ENCODE measurements around the gene CHST11. TPM values are rescaled to one million over a fixed set of nuclear protein-coding genes. Genes with fewer than 3 reads are reported as not detected.

The CHST11 gene
- total RNA-seq, 1 experiment from 2014 or later, result 1.1 TPM

GRCh38 chr12:104486943-104487819, 30.4 kb downstream of the CHST11 start:
- H3K27ac Mint-ChIP-seq (ENCODE audit: unreplicated experiment), result no peak overlapping the region
- TF ChIP-seq, protein P1, sequence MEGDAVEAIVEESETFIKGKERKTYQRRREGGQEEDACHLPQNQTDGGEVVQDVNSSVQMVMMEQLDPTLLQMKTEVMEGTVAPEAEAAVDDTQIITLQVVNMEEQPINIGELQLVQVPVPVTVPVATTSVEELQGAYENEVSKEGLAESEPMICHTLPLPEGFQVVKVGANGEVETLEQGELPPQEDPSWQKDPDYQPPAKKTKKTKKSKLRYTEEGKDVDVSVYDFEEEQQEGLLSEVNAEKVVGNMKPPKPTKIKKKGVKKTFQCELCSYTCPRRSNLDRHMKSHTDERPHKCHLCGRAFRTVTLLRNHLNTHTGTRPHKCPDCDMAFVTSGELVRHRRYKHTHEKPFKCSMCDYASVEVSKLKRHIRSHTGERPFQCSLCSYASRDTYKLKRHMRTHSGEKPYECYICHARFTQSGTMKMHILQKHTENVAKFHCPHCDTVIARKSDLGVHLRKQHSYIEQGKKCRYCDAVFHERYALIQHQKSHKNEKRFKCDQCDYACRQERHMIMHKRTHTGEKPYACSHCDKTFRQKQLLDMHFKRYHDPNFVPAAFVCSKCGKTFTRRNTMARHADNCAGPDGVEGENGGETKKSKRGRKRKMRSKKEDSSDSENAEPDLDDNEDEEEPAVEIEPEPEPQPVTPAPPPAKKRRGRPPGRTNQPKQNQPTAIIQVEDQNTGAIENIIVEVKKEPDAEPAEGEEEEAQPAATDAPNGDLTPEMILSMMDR (IDR thresholded peaks at IDR 0.05; ENCODE audit: unreplicated experiment), result no peak
- no TSS peak for BruUV-seq (replicated peaks)
- CTCF ChIA-PET, result interaction anchor here (0.7 kb wide), 1 partner anchor 290 kb away, joined by 5 read pairs; no protein-coding TSS in a partner anchor
- DNase-seq, result no peak
- intact Hi-C loops (cut with micrococcal nuclease; ENCODE audit: unreplicated experiment), result no loop called here
- no peaks in the 10 kb centered on the region for H3K9me3 Mint-ChIP-seq (ENCODE audit: low read depth, unreplicated experiment)
- no peaks in the 10 kb centered on the region for H3K36me3 Mint-ChIP-seq (ENCODE audit: insufficient read depth, unreplicated experiment)
- H3K4me3 Mint-ChIP-seq (ENCODE audit: low read depth, unreplicated experiment), result no peak overlapping the region
- H3K4me1 Mint-ChIP-seq (ENCODE audit: low read depth, unreplicated experiment), result peaks cover 9% of the 10 kb centered on the region
- peaks cover 52% of the 10 kb centered on the region for H3K27me3 Mint-ChIP-seq (ENCODE audit: unreplicated experiment)

GRCh38 chr12:104488374-104488773, 31.6 kb downstream of the CHST11 start:
- H3K27me3 Mint-ChIP-seq (ENCODE audit: unreplicated experiment), result peaks cover 55% of the 10 kb centered on the region
- no peak for DNase-seq
- no peaks in the 10 kb centered on the region for H3K9me3 Mint-ChIP-seq (ENCODE audit: low read depth, unreplicated experiment)
- no peak overlapping the region for H3K4me3 Mint-ChIP-seq (ENCODE audit: low read depth, unreplicated experiment)
- BruUV-seq (replicated peaks), result no TSS peak
- peaks cover 9% of the 10 kb centered on the region for H3K4me1 Mint-ChIP-seq (ENCODE audit: low read depth, unreplicated experiment)
- CTCF ChIA-PET, result interaction anchor here (0.7 kb wide), 1 partner anchor 289 kb away, joined by 5 read pairs; no protein-coding TSS in a partner anchor
- H3K36me3 Mint-ChIP-seq (ENCODE audit: insufficient read depth, unreplicated experiment), result no peaks in the 10 kb centered on the region
- TF ChIP-seq, protein P1 (IDR thresholded peaks at IDR 0.05; ENCODE audit: unreplicated experiment), result no peak
- H3K27ac Mint-ChIP-seq (ENCODE audit: unreplicated experiment), result no peak overlapping the region
- intact Hi-C loops (cut with micrococcal nuclease; ENCODE audit: unreplicated experiment), result no loop called here

DNA sequence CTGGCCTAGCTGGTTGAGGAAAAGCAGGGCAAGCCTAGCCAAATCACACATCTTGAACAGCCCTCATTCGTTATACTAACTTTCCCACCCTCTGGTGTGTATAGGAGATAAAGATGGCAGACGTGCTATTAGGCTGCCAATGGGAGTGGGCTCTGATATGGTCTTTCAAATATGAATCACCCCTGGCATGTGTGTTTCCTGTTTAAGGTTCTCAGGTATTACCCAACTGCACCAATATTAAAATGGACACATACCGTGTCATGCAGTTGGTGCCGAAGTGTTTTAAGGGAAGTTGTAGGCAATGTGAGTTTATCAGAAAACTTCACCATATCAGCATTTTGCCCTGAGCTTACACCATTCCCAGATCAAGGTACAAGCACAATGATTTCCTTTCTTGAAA, 33.4 kb downstream of the CHST11 start:
- BruUV-seq (replicated peaks), result no TSS peak
- TF ChIP-seq, protein P1 (IDR thresholded peaks at IDR 0.05; ENCODE audit: unreplicated experiment), result no peak
- Mint-ChIP-seq H3K36me3 (ENCODE audit: insufficient read depth, unreplicated experiment) (no peaks in the 10 kb centered on the region), H3K27ac (ENCODE audit: unreplicated experiment) (no peak overlapping the region), H3K27me3 (ENCODE audit: unreplicated experiment) (peaks cover 45% of the 10 kb centered on the region), H3K9me3 (ENCODE audit: low read depth, unreplicated experiment) (no peaks in the 10 kb centered on the region), H3K4me1 (ENCODE audit: low read depth, unreplicated experiment) (peaks cover 9% of the 10 kb centered on the region), H3K4me3 (ENCODE audit: low read depth, unreplicated experiment) (no peak overlapping the region)
- no peak for DNase-seq
- CTCF ChIA-PET, result no interaction called here
- intact Hi-C loops (cut with micrococcal nuclease; ENCODE audit: unreplicated experiment), result no loop called here

DNA sequence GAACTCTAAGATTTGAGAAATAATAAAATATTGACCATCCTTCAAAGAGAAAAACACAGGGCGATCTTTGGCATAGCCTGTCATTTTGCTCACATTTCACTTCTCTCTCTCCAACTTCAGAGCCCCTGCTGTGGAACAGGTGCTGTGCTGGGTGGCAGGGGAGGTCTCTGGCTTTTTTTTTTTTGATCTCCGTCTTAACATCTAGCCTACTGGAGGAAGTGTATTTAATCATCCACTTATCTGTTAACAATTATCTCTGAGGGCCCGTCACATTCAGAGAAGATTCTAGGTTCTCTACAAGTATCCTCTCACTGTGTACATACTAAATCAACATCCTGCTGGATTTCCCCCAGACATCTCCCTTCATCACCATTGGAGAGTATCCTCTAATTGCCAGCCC, 34.1 kb downstream of the CHST11 start:
- no TSS peak for BruUV-seq (replicated peaks)
- TF ChIP-seq, protein P1 (IDR thresholded peaks at IDR 0.05; ENCODE audit: unreplicated experiment), result no peak
- no peaks in the 10 kb centered on the region for H3K36me3 Mint-ChIP-seq (ENCODE audit: insufficient read depth, unreplicated experiment)
- CTCF ChIA-PET, result no interaction called here
- peaks cover 9% of the 10 kb centered on the region for H3K4me1 Mint-ChIP-seq (ENCODE audit: low read depth, unreplicated experiment)
- H3K9me3 Mint-ChIP-seq (ENCODE audit: low read depth, unreplicated experiment), result no peaks in the 10 kb centered on the region
- peaks cover 40% of the 10 kb centered on the region for H3K27me3 Mint-ChIP-seq (ENCODE audit: unreplicated experiment)
- no peak overlapping the region for H3K4me3 Mint-ChIP-seq (ENCODE audit: low read depth, unreplicated experiment)
- intact Hi-C loops (cut with micrococcal nuclease; ENCODE audit: unreplicated experiment), result no loop called here
- DNase-seq, result no peak
- no peak overlapping the region for H3K27ac Mint-ChIP-seq (ENCODE audit: unreplicated experiment)
